WTC11 (cell line): ENCODE data around the gene NCKAP5. TPM values are rescaled to one million over a fixed set of nuclear protein-coding genes. Genes with fewer than 3 reads are reported as not detected.
A peak's percentile ranks its signal among the peaks of the same experiment; 100 is the strongest.

Source experiments
- ATAC-seq: fragments of 200-7000 bp; cut with Tn5 transposase; 2 replicates; pipeline ENCODE4 v1.10.0; 2021; ENCODE audit warnings: mild to moderate bottlenecking, moderate library complexity
- CTCF ChIA-PET: fragments of 300-600 bp; sonication (Branson Sonifier 250); formaldehyde crosslinking; loops from one replicate; lab custom pipeline; 2021; ENCODE audit warnings: antibody characterized with exemption; lab: Charles Lee
- POLR2A ChIA-PET: fragments of 350-600 bp; sonication (Branson Sonifier 250); formaldehyde crosslinking; loops from one replicate; lab custom pipeline; 2021; ENCODE audit warnings: antibody characterized with exemption; lab: Charles Lee
- DNase-seq: peaks from one replicate; pipeline ENCODE4 v3.0.0; 2021; ENCODE audit warnings: low spot score
- H3K27ac Mint-ChIP-seq: 2 replicates; pipeline ENCODE4 v1.8.0; 2021; ENCODE audit warnings: mixed read lengths
- H3K27me3 Mint-ChIP-seq: 2 replicates; pipeline ENCODE4 v1.8.0; 2021; ENCODE audit warnings: low read depth, mild to moderate bottlenecking, moderate library complexity, mixed read lengths
- H3K36me3 Mint-ChIP-seq: 2 replicates; pipeline ENCODE4 v1.8.0; 2021; ENCODE audit warnings: mixed read lengths
- H3K4me1 Mint-ChIP-seq: 2 replicates; pipeline ENCODE4 v1.8.0; 2022; ENCODE audit warnings: mixed read lengths
- H3K4me3 Mint-ChIP-seq: 2 replicates; pipeline ENCODE4 v1.8.0; 2021; ENCODE audit warnings: mild to moderate bottlenecking, moderate library complexity, mixed read lengths
- H3K9me3 Mint-ChIP-seq: 2 replicates; pipeline ENCODE4 v1.8.0; 2021; ENCODE audit warnings: mixed read lengths
- ATF1 ChIP-seq: sonication (generic); formaldehyde crosslinking; IDR thresholded peaks from 2 replicates; pipeline ENCODE4 v1.8.1; 2023; ENCODE audit warnings: mild to moderate bottlenecking, moderate library complexity, missing genetic modification reagents
- ATF3 ChIP-seq: sonication (generic); formaldehyde crosslinking; conservative IDR thresholded peaks from 2 replicates; pipeline ENCODE4 v1.8.1; 2022; ENCODE audit warnings: mild to moderate bottlenecking, missing genetic modification reagents
- E2F4 ChIP-seq: sonication (generic); formaldehyde crosslinking; IDR thresholded peaks from 2 replicates; pipeline ENCODE4 v1.8.1; 2022; ENCODE audit warnings: low read depth, mild to moderate bottlenecking, moderate library complexity, missing genetic modification reagents, borderline replicate concordance
- ELF4 ChIP-seq: sonication (generic); formaldehyde crosslinking; IDR thresholded peaks from 2 replicates; pipeline ENCODE4 v1.8.1; 2022; ENCODE audit warnings: low read depth, mild to moderate bottlenecking, moderate library complexity, missing genetic modification reagents
- ETV6 ChIP-seq: sonication (generic); formaldehyde crosslinking; IDR thresholded peaks from 2 replicates; pipeline ENCODE4 v1.8.1; 2022; ENCODE audit warnings: mild to moderate bottlenecking, missing genetic modification reagents
- FOXJ3 ChIP-seq: sonication (generic); formaldehyde crosslinking; IDR thresholded peaks from 2 replicates; pipeline ENCODE4 v1.9.0; 2021; ENCODE audit warnings: missing genetic modification reagents, mild to moderate bottlenecking, borderline replicate concordance
- GTF2I ChIP-seq: fragments of 250-450 bp; sonication (Bioruptor Pico); conservative IDR thresholded peaks from 2 replicates; pipeline ENCODE4 v1.4.0; 2021; ENCODE audit warnings: mild to moderate bottlenecking
- IRF1 ChIP-seq: sonication (generic); formaldehyde crosslinking; IDR thresholded peaks from 2 replicates; pipeline ENCODE4 v1.8.0; 2023; ENCODE audit warnings: missing genetic modification reagents
- MYBL2 ChIP-seq: sonication (generic); formaldehyde crosslinking; IDR thresholded peaks from 2 replicates; pipeline ENCODE4 v1.8.1; 2023; ENCODE audit warnings: mild to moderate bottlenecking, moderate library complexity, missing genetic modification reagents
- NFYB ChIP-seq: sonication (generic); formaldehyde crosslinking; conservative IDR thresholded peaks from 2 replicates; pipeline ENCODE4 v1.8.0; 2022; ENCODE audit warnings: low read depth, missing genetic modification reagents
- NR3C1 ChIP-seq: sonication (generic); formaldehyde crosslinking; conservative IDR thresholded peaks from 2 replicates; pipeline ENCODE4 v1.8.1; 2023; ENCODE audit warnings: low read depth, mild to moderate bottlenecking, missing genetic modification reagents
- PRRX2 ChIP-seq: fragments of 250-450 bp; sonication (Bioruptor Pico); IDR thresholded peaks from 2 replicates; pipeline ENCODE4 v1.8.0; 2021; ENCODE audit warnings: mild to moderate bottlenecking
- SP1 ChIP-seq: sonication (generic); formaldehyde crosslinking; conservative IDR thresholded peaks from 2 replicates; pipeline ENCODE4 v1.8.1; 2022; ENCODE audit warnings: missing genetic modification reagents
- STAT6 ChIP-seq: sonication (generic); formaldehyde crosslinking; conservative IDR thresholded peaks from 2 replicates; pipeline ENCODE4 v1.8.1; 2023; ENCODE audit warnings: mild to moderate bottlenecking, low read depth, missing genetic modification reagents, moderate library complexity
- TEAD1 ChIP-seq: sonication (generic); formaldehyde crosslinking; IDR thresholded peaks from 2 replicates; pipeline ENCODE4 v1.8.0; 2022; ENCODE audit warnings: mild to moderate bottlenecking, missing genetic modification reagents
- USF2 ChIP-seq: sonication (generic); formaldehyde crosslinking; IDR thresholded peaks from 2 replicates; pipeline ENCODE4 v1.8.1; 2023; ENCODE audit warnings: mild to moderate bottlenecking, missing genetic modification reagents, moderate library complexity
- ZNF138 ChIP-seq: sonication (generic); formaldehyde crosslinking; conservative IDR thresholded peaks from 2 replicates; pipeline ENCODE4 v1.8.1; 2022; ENCODE audit warnings: mild to moderate bottlenecking, moderate library complexity, missing genetic modification reagents
- ZNF396 ChIP-seq: fragments of 250-450 bp; sonication (Bioruptor Pico); IDR thresholded peaks from 2 replicates; pipeline ENCODE4 v1.8.0; 2021; ENCODE audit warnings: mild to moderate bottlenecking, moderate library complexity, borderline replicate concordance
- ZNF425 ChIP-seq: fragments of 250-450 bp; sonication (Bioruptor Pico); conservative IDR thresholded peaks from 2 replicates; pipeline ENCODE4 v1.9.0; 2021; ENCODE audit warnings: mild to moderate bottlenecking
- ZNF512 ChIP-seq: sonication (generic); formaldehyde crosslinking; IDR thresholded peaks from 2 replicates; pipeline ENCODE4 v1.8.1; 2022; ENCODE audit warnings: missing genetic modification reagents, borderline replicate concordance
- ZNF671 ChIP-seq: fragments of 250-450 bp; sonication (Bioruptor Pico); IDR thresholded peaks from 2 replicates; pipeline ENCODE4 v1.8.0; 2021; ENCODE audit warnings: mild to moderate bottlenecking
- total RNA-seq: library from RNA; stranded (reverse); gene quantifications from 3 replicates; pipeline ENCODE4 v1.2.3, GENCODE V29; 2021

NCKAP5 gene
- total RNA-seq, 1 experiment from 2014 or later, result 0.55 TPM

GRCh38 chr2:133044556-133044955 is 523.7 kb downstream of the NCKAP5 start:
- no peaks in the 10 kb centered on the region for H3K36me3 Mint-ChIP-seq
- TF ChIP-seq TEAD1 (CRISPR knock-in tag), result no peak
- TF ChIP-seq ETV6 (CRISPR knock-in tag), result no peak
- TF ChIP-seq ZNF396 (CRISPR knock-in tag), result no peak
- TF ChIP-seq E2F4 (CRISPR knock-in tag), result no peak
- TF ChIP-seq NR3C1 (CRISPR knock-in tag), result no peak
- no peak for TF ChIP-seq PRRX2 (CRISPR knock-in tag)
- no peak for TF ChIP-seq MYBL2 (CRISPR knock-in tag)
- TF ChIP-seq ZNF671 (CRISPR knock-in tag), result no peak
- TF ChIP-seq USF2, result no peak
- no peak for TF ChIP-seq NFYB (CRISPR knock-in tag)
- TF ChIP-seq ATF1 (CRISPR knock-in tag), result no peak
- TF ChIP-seq ZNF512 (CRISPR knock-in tag), result no peak
- TF ChIP-seq SP1 (CRISPR knock-in tag), result no peak
- no peak for TF ChIP-seq ATF3 (CRISPR knock-in tag)
- TF ChIP-seq ELF4 (CRISPR knock-in tag), result no peak
- TF ChIP-seq ZNF425, result no peak
- no peak for TF ChIP-seq STAT6 (CRISPR knock-in tag)
- no peak for TF ChIP-seq GTF2I (CRISPR knock-in tag)
- TF ChIP-seq, all 79 proteins: peak for 0
- CTCF ChIA-PET, result no interaction called here

GRCh38 chr2:133040170-133040569 is 528.1 kb downstream of the NCKAP5 start:
- ChIA-PET POLR2A (no interaction called here), CTCF (no interaction called here)
- ATAC-seq (no peak), DNase-seq (no peak)
- H3K36me3 Mint-ChIP-seq, result peaks cover 2% of the 10 kb centered on the region
- no peaks in the 10 kb centered on the region for H3K27me3 Mint-ChIP-seq
- no peak overlapping the region for H3K4me3 Mint-ChIP-seq
- no peaks in the 10 kb centered on the region for H3K4me1 Mint-ChIP-seq
- no peak for TF ChIP-seq PRRX2 (CRISPR knock-in tag)
- TF ChIP-seq IRF1 (CRISPR knock-in tag), result no peak
- no peak for TF ChIP-seq FOXJ3 (CRISPR knock-in tag)
- TF ChIP-seq ZNF138 (CRISPR knock-in tag), result no peak
- H3K27ac Mint-ChIP-seq, result no peak overlapping the region
- H3K9me3 Mint-ChIP-seq, result peaks cover 30% of the 10 kb centered on the region

More at GRCh38 chr2:133044556-133044955, 523.7 kb downstream of the NCKAP5 start:
- Mint-ChIP-seq H3K27ac (0 out of 2 replicates have a peak overlapping the region, but pooled peaks have one; percentile 12), H3K27me3 (no peaks in the 10 kb centered on the region), H3K9me3 (no peaks in the 10 kb centered on the region), H3K4me1 (peaks cover 3% of the 10 kb centered on the region), H3K4me3 (no peak overlapping the region)
- POLR2A ChIA-PET, result no interaction called here
- ATAC-seq (no peak), DNase-seq (no peak)
